Measurements from ENCODE around the gene GAGE12D.
"Not testable (repeated sequence)": the region's sequence is repeated elsewhere in the genome, so short reads cannot be mapped to it uniquely, and the experiment has no call there.

The GAGE12D gene, protein sequence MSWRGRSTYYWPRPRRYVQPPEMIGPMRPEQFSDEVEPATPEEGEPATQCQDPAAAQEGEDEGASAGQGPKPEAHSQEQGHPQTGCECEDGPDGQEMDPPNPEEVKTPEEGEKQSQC

DNA sequence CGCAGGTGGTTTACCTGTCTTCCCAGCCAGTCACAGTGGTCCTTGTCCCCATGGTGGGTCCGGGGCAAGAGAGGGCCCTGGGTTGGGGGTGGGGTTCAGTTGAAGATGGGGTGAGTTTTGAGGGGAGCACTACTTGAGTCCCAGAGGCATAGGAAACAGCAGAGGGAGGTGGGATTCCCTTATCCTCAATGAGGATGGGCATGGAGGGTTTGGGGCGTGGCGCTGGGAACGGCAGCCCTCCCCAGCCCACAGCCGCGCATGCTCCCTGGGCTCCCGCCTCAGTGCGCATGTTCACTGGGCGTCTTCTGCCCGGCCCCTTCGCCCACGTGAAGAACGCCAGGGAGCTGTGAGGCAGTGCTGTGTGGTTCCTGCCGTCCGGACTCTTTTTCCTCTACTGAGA is at the start of gene GAGE12D:
GAGE12D (plus strand) TSS at position 301 of the 400 bp plus-strand sequence. CDS start 1,155 bp downstream, outside the sequence.
- intact Hi-C loops (cut with DNase I; ENCODE audit: low total_unique reads); H3K27me3 ChIP-seq; H3K4me1 ChIP-seq; H3K4me3 ChIP-seq; DNase-seq; H3K36me3 ChIP-seq; H3K9me3 ChIP-seq; H3K27ac ChIP-seq: not testable (repeated sequence)

- DNase-seq; H3K36me3 ChIP-seq; H3K27ac ChIP-seq; intact Hi-C loops (cut with DNase I; ENCODE audit: low total_unique reads); H3K9me3 ChIP-seq; H3K4me3 ChIP-seq; H3K27me3 ChIP-seq; H3K4me1 ChIP-seq: not testable (repeated sequence)
These were observed 9.7 kb upstream of the GAGE12D start, which contains the start of gene GAGE12C for GRCh38 chrX:49531877-49532276. GAGE12C (plus strand) TSS chrX:49532177; CDS start chrX:49533332, 1,155 bp downstream.

DNA sequence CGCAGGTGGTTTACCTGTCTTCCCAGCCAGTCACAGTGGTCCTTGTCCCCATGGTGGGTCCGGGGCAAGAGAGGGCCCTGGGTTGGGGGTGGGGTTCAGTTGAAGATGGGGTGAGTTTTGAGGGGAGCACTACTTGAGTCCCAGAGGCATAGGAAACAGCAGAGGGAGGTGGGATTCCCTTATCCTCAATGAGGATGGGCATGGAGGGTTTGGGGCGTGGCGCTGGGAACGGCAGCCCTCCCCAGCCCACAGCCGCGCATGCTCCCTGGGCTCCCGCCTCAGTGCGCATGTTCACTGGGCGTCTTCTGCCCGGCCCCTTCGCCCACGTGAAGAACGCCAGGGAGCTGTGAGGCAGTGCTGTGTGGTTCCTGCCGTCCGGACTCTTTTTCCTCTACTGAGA is 9.5 kb downstream of the GAGE12D start, which contains the start of gene GAGE12E:
GAGE12E (plus strand) TSS at position 301 of the 400 bp plus-strand sequence. CDS start 1,155 bp downstream, outside the sequence.
- intact Hi-C loops (cut with DNase I; ENCODE audit: low total_unique reads); H3K27me3 ChIP-seq; DNase-seq; H3K9me3 ChIP-seq; H3K4me3 ChIP-seq; H3K36me3 ChIP-seq; H3K4me1 ChIP-seq; H3K27ac ChIP-seq: not testable (repeated sequence)

DNA sequence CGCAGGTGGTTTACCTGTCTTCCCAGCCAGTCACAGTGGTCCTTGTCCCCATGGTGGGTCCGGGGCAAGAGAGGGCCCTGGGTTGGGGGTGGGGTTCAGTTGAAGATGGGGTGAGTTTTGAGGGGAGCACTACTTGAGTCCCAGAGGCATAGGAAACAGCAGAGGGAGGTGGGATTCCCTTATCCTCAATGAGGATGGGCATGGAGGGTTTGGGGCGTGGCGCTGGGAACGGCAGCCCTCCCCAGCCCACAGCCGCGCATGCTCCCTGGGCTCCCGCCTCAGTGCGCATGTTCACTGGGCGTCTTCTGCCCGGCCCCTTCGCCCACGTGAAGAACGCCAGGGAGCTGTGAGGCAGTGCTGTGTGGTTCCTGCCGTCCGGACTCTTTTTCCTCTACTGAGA is 19.0 kb downstream of the GAGE12D start, which contains the start of gene GAGE12F:
GAGE12F (plus strand) TSS at position 301 of the 400 bp plus-strand sequence. CDS start 1,155 bp downstream, outside the sequence.
- DNase-seq; H3K9me3 ChIP-seq; H3K36me3 ChIP-seq; H3K4me3 ChIP-seq; H3K4me1 ChIP-seq; H3K27me3 ChIP-seq; intact Hi-C loops (cut with DNase I; ENCODE audit: low total_unique reads); H3K27ac ChIP-seq: not testable (repeated sequence)

GRCh38 chrX:49568728-49569127 is 27.2 kb downstream of the GAGE12D start:
- intact Hi-C loops (cut with DNase I; ENCODE audit: low total_unique reads); H3K36me3 ChIP-seq; H3K9me3 ChIP-seq; H3K27ac ChIP-seq; H3K4me1 ChIP-seq; H3K27me3 ChIP-seq; H3K4me3 ChIP-seq: not testable (repeated sequence)
- peak in 1 of 2 donors; percentile 34 for DNase-seq

DNA sequence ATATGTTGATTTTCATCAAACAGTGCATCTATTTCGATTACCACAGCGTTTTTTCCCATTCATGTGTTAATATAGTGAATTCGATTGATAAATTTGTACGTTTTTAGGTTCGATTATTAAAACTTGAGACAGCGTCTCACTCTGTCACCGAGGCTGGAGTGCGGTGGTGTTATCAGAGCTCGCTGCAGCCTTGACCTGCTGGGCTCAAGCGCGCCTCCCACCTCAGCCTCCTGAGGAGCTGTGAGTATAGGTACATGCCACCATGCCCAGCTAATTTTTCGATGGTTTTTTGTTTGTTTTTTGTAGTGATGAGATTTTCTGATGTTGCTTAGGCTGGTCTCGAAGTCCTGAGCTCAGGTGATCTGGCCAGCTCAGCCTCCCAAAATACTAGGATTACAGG is 27.6 kb downstream of the GAGE12D start:
- H3K4me1 ChIP-seq; H3K4me3 ChIP-seq; H3K36me3 ChIP-seq; intact Hi-C loops (cut with DNase I; ENCODE audit: low total_unique reads); H3K27me3 ChIP-seq; H3K27ac ChIP-seq; H3K9me3 ChIP-seq: not testable (repeated sequence)
- peak in 1 of 2 donors; percentile 20 for DNase-seq

GRCh38 chrX:49570100-49570499 is 28.6 kb downstream of the GAGE12D start, which contains the start of gene GAGE12G:
GAGE12G (plus strand) TSS chrX:49570400; CDS start chrX:49571555, 1,155 bp downstream.
- DNase-seq; H3K27ac ChIP-seq; H3K36me3 ChIP-seq; H3K4me3 ChIP-seq; H3K4me1 ChIP-seq; H3K27me3 ChIP-seq; intact Hi-C loops (cut with DNase I; ENCODE audit: low total_unique reads); H3K9me3 ChIP-seq: not testable (repeated sequence)

DNA sequence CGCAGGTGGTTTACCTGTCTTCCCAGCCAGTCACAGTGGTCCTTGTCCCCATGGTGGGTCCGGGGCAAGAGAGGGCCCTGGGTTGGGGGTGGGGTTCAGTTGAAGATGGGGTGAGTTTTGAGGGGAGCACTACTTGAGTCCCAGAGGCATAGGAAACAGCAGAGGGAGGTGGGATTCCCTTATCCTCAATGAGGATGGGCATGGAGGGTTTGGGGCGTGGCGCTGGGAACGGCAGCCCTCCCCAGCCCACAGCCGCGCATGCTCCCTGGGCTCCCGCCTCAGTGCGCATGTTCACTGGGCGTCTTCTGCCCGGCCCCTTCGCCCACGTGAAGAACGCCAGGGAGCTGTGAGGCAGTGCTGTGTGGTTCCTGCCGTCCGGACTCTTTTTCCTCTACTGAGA is 38.1 kb downstream of the GAGE12D start, which contains the start of gene GAGE12H:
GAGE12H (plus strand) TSS at position 301 of the 400 bp plus-strand sequence. CDS start 1,155 bp downstream, outside the sequence.
- intact Hi-C loops (cut with DNase I; ENCODE audit: low total_unique reads); H3K27me3 ChIP-seq; H3K36me3 ChIP-seq; H3K4me3 ChIP-seq; H3K9me3 ChIP-seq; H3K4me1 ChIP-seq; DNase-seq; H3K27ac ChIP-seq: not testable (repeated sequence)

DNA sequence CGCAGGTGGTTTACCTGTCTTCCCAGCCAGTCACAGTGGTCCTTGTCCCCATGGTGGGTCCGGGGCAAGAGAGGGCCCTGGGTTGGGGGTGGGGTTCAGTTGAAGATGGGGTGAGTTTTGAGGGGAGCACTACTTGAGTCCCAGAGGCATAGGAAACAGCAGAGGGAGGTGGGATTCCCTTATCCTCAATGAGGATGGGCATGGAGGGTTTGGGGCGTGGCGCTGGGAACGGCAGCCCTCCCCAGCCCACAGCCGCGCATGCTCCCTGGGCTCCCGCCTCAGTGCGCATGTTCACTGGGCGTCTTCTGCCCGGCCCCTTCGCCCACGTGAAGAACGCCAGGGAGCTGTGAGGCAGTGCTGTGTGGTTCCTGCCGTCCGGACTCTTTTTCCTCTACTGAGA is 47.7 kb downstream of the GAGE12D start, which contains the start of gene GAGE2A:
GAGE2A (plus strand) TSS at position 301 of the 400 bp plus-strand sequence. CDS start 1,155 bp downstream, outside the sequence.
- H3K4me3 ChIP-seq; H3K27me3 ChIP-seq; H3K27ac ChIP-seq; DNase-seq; intact Hi-C loops (cut with DNase I; ENCODE audit: low total_unique reads); H3K4me1 ChIP-seq; H3K9me3 ChIP-seq; H3K36me3 ChIP-seq: not testable (repeated sequence)

GRCh38 chrX:49589769-49590478 is 48.4 kb downstream of the GAGE12D start:
- H3K4me3 ChIP-seq; H3K4me1 ChIP-seq; H3K27me3 ChIP-seq; H3K9me3 ChIP-seq; H3K27ac ChIP-seq; intact Hi-C loops (cut with DNase I; ENCODE audit: low total_unique reads); H3K36me3 ChIP-seq: not testable (repeated sequence)
- DNase-seq = peak in 1 of 2 donors; percentile 52

DNA sequence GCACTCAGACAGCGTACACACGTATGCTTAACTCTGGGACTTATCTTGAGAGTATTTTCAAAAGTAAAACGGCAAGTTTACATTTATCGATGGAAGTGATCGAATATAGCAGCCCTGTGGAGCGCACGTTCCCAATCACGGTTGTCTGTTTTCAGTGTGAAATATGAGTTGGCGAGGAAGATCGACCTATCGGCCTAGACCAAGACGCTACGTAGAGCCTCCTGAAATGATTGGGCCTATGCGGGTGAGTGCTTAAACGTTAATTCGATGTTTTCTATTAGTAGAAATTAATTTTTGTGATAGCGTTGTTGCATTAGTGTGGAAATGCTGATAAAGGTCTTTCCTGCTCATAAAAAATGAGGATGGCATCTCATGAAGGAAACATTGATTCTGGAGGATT is 49.0 kb downstream of the GAGE12D start:
- H3K27ac ChIP-seq; H3K4me1 ChIP-seq; H3K27me3 ChIP-seq; intact Hi-C loops (cut with DNase I; ENCODE audit: low total_unique reads); DNase-seq; H3K9me3 ChIP-seq; H3K4me3 ChIP-seq; H3K36me3 ChIP-seq: not testable (repeated sequence)
